VCaP (cell line): ENCODE results near the gene ARHGAP25.

ENCODE experiments used
- H3K27ac ChIP-seq: fragments of 450-650 bp; 2 replicates; pipeline ENCODE4 v1.5.1; 2017
- TF ChIP-seq, protein P1 (sequence below): fragments of 450-650 bp; conservative IDR thresholded peaks from 2 replicates; pipeline ENCODE4 v1.5.1; 2017; ENCODE audit warnings: mild to moderate bottlenecking, moderate library complexity

ARHGAP25 gene

DNA sequence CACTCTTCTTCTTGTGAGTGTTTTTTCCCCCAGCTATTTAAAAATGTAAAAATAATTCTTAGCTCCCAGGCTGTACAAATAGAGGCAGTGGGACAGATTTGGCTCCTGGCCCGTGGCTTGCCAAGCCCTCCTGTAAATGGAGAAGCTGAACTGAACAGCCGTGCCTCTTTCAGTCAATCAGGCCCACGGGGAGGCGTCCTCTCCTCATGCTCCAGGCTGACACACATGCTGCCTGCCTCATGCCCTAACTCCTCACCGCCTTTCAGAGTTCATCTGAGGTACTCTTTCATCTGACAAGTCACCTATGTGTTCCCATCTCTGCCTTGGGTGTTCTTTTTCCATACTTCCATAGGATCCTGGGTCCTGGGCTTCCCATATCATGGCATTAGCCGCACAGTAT, 77.6 kb downstream of the ARHGAP25 start:
- H3K27ac ChIP-seq: no peak overlapping the region
- TF ChIP-seq, protein P1, sequence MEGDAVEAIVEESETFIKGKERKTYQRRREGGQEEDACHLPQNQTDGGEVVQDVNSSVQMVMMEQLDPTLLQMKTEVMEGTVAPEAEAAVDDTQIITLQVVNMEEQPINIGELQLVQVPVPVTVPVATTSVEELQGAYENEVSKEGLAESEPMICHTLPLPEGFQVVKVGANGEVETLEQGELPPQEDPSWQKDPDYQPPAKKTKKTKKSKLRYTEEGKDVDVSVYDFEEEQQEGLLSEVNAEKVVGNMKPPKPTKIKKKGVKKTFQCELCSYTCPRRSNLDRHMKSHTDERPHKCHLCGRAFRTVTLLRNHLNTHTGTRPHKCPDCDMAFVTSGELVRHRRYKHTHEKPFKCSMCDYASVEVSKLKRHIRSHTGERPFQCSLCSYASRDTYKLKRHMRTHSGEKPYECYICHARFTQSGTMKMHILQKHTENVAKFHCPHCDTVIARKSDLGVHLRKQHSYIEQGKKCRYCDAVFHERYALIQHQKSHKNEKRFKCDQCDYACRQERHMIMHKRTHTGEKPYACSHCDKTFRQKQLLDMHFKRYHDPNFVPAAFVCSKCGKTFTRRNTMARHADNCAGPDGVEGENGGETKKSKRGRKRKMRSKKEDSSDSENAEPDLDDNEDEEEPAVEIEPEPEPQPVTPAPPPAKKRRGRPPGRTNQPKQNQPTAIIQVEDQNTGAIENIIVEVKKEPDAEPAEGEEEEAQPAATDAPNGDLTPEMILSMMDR: no peak

DNA sequence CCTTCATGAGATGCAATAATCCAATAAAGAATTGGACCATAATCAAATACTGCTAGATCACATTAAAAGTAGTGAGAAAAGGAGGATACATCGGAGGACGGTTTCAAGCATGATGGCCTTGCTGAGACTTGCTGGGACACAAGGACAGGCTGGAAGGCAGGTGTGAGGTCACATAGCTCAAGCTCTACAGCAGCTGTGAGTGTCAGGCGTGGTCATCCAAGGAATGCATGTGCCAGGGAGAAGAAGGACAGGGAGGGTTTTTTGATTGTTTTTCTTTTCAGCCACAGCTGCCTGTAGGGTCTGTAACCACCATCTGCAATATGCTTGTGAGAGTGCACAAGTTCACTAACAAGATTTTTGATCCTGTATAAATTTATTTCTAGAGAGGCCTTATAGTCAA, 79.0 kb downstream of the ARHGAP25 start:
- TF ChIP-seq, protein P1: no peak
- no peak overlapping the region for H3K27ac ChIP-seq

DNA sequence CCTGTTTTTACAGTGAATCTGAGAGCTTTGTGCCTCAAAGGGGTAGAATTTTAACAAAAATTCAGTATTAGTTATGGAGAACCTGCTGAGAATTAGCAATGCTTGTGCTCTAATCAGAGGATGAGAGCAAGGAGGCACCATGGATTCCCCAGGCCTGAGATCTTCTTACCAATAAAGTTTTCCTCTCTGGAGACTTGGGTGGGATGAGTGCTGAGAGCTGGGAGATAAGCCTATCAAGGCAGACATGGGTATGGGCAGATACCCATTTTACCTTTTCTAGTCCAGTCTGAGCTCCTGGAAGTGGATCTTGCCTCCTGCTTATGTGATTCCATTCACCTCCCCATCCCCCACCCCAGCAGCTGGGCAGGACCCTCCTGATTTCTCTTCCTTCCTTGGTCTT, 82.7 kb downstream of the ARHGAP25 start:
- TF ChIP-seq, protein P1: no peak
- no peak overlapping the region for H3K27ac ChIP-seq

DNA sequence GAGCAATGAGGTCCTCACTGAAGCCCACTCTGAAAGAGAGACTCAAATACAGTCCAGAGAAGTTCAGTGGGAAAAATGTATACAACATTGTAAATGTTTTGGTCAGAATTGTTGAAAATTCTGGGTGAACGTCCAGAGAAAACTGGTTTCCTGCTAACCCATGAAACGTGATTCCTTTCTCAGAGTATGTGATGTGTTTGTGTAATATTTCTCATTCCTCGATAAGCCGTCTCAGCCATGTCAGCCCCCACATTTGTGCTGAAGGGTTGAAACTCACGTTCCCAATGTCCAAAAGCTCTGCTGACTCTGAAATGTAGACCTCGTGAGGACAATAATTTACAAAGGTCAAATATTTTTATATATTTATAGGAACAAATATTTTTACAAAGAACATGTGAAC, 84.9 kb downstream of the ARHGAP25 start:
- H3K27ac ChIP-seq: no peak overlapping the region
- TF ChIP-seq, protein P1: no peak

DNA sequence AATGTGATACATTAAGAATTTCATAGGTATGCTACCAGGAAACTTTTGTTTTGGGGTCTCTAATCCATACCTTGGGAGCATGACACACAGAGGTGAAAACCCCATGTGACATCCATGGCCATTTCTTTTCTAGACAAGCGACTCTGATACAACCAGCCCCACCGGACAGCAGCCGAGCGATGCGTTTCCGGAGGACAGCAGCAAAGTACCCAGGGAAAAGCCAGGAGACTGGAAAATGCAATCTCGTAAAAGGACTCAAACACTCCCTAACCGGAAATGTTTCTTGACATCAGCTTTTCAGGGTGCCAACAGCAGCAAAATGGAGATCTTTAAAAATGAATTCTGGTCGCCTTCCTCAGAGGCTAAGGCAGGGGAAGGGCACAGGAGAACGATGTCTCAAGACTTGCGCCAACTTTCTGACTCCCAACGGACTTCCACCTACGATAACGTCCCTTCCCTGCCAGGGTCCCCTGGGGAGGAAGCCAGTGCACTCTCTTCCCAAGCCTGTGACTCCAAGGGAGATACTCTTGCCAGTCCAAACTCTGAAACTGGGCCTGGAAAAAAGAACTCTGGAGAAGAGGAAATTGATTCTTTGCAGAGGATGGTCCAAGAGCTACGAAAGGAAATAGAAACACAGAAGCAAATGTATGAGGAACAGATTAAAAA, 87.7 kb downstream of the ARHGAP25 start:
- TF ChIP-seq, protein P1: no peak
- no peak overlapping the region for H3K27ac ChIP-seq

DNA sequence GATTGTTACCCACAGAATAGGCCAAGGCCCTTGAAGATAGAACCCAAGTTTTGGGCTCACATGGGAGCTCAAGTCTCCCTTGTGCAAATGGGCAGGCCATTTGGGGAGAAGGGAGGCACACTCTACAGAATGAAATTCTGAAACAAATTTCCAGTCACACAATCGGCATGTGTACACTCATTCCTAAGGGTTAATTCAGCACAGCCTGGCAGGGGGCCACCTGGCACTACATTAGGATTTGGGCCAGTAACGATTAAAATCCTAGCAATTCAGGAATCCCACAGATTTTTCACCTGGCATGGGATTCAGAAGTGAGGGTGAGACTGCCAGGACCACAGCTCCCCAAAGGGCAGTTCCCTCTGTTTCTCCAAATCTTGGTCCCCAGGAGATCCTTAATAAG, 90.2 kb downstream of the ARHGAP25 start:
- TF ChIP-seq, protein P1: no peak
- H3K27ac ChIP-seq: no peak overlapping the region

DNA sequence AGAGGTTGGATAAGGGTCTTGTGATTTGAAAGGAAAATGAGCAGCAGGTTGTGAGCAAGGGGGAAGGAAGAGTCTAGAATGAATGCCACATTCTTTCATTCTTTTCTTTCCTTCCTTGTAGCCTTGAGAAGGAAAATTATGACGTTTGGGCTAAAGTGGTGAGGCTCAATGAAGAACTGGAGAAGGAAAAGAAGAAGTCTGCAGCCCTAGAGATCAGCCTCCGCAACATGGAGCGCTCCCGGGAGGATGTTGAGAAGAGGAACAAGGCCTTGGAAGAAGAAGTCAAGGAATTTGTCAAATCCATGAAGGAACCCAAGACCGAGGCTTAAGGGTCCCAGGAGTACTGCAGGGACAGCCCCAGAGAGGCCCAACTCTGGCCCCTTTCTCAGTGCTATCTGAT, 91.3 kb downstream of the ARHGAP25 start:
- TF ChIP-seq, protein P1: no peak
- no peak overlapping the region for H3K27ac ChIP-seq
